GM12873 (cell line): ENCODE results near the gene GPC5.

ENCODE experiments used
- TF ChIP-seq, protein P1 (sequence below): IDR thresholded peaks from 2 replicates; pipeline ENCODE4 v1.5.1; 2012; ENCODE audit warnings: low read depth, mild to moderate bottlenecking, moderate library complexity, low read length, control low read depth; ENCODE audit not compliant: insufficient read depth; ENCODE audit errors: missing control alignments

GPC5 gene

DNA sequence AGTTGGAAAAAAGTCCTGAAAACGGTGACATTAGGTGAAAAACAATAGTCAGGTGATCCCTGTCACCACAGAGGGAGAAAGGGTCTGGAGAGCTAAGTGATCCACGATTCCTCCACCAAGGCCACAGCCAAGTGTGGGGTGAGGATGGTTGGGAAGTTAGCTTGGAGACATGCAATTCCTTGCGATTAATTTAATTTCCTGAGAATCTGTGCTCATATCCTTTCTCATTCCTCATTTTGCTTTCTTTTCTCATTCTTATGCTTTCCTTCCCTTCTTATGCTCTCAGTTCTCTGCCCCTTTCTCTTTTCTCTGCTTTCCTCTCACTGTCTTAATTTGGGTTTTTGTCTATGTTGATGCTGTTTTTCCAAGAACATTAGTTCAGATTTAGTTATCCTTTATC lies 68.8 kb downstream of the GPC5 start:
- TF ChIP-seq, protein P1, sequence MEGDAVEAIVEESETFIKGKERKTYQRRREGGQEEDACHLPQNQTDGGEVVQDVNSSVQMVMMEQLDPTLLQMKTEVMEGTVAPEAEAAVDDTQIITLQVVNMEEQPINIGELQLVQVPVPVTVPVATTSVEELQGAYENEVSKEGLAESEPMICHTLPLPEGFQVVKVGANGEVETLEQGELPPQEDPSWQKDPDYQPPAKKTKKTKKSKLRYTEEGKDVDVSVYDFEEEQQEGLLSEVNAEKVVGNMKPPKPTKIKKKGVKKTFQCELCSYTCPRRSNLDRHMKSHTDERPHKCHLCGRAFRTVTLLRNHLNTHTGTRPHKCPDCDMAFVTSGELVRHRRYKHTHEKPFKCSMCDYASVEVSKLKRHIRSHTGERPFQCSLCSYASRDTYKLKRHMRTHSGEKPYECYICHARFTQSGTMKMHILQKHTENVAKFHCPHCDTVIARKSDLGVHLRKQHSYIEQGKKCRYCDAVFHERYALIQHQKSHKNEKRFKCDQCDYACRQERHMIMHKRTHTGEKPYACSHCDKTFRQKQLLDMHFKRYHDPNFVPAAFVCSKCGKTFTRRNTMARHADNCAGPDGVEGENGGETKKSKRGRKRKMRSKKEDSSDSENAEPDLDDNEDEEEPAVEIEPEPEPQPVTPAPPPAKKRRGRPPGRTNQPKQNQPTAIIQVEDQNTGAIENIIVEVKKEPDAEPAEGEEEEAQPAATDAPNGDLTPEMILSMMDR: no peak

DNA sequence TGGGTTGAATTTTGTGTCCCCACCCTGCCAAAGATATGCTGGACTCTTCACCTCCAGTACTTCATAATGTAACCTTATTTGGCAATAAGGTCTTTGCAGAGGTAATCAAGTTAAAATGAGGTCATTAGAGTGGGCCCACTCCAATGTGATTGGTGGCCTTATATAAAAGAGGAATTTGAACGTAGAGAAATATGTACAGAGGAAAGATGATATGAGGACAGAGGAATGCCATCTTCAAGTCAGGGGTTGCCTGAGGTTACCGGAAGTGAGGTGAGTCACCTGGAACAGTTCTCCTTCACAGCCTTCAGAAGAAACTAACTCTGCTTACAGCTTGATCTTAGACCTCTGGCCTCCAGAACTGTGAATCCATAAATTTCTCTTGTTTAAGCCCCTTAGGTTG lies 69.9 kb downstream of the GPC5 start:
- TF ChIP-seq, protein P1: no peak

DNA sequence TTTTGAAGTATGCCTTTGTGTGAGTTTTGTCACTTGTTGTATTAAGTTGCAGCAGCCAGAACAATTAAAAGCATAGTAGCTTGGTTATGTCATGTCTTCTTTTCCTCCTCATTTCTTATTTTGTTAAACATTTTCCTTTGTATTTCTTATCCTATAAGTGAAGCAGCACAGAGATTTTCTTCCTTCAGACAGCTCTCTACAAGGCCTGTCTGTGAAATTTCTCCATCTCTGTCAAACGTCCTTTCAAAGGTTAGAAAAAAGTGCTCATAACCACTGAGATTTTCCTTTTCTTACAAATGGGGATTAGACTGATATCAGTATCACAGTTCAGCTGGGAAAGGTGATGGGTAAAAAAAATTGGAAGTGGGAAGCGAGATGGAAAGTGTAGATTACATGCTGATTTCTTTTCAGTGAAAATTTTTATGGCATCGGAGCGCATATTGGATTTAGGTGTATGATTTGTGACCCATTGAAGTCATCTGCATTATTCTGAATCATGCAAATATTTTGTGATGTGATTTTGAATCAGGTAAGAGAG lies 71.7 kb downstream of the GPC5 start:
- TF ChIP-seq, protein P1: no peak

DNA sequence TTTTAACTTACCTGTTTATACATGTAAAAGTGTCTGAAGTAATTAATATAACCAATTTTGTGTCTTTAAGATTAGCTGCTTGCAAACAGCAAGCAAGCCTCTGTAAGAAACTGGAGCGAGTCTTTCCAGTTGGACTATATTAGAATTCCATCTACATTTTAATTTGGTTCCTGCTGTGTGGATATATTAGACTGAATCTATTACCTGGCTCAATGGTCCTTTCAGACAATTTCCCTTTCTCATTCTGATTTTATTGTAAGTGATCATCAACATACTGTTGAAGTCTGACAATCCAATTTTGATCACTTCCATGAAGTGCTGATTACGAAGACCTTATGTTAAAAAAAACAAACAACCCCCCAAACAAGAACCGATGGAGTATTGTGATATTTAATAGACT lies 72.3 kb downstream of the GPC5 start:
- TF ChIP-seq, protein P1: no peak

DNA sequence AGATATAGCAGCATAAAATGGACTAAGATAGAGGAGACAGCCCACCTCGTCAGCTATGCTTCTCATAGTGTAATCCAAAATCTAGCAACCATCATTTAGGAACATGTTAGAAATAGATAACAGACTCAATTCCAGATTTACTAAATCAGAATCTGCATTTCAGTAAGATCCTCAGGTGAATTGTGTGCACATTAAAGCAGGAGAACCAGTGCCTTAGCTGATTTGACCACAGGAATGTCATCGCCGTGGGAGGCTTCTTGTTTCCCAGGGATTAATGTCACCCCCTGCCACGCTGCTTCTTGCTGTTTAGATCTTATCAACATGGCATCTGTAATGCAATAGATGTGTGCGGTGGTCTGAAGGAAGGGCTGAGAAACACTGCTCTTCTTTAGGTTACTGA lies 84.0 kb downstream of the GPC5 start:
- TF ChIP-seq, protein P1: no peak

DNA sequence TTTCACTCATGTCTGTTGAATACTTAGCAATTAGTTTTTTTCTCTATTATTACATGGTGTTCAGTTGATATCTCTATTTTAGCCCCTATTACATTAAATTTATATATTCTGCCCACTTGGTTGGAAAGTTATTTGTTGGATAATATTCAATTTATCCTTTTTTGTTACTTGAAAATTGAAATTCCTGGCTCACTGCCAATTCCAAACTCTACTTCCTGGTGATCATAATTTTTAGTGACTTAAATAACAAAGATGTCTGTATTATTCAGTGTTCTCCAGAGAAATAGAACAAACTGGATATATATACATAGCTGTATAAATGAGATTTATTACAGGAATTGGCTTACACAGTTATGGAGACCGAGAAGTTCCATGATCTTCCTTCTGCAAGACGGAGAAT lies 93.6 kb downstream of the GPC5 start:
- TF ChIP-seq, protein P1: no peak

DNA sequence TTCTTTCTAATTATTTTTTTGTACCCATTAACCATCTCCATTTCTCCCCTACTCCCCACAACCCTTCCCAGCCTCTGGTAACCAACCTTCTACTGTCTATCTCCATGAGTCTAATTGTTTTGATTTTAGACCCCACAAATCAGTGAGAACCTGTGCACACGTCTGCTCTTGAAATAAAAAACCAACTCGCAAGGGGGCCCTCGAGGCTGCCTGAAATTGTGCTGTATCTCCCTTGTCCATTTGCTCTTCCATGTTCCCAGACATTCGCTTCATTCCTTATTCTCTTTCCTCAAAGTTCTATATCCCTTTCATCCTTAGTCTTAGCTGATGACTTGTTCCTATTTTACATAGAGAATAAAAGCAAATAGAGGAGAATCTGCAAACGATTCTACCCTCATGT lies 95.0 kb downstream of the GPC5 start:
- TF ChIP-seq, protein P1: no peak
